GM12891 (cell line): ENCODE data around the gene DIP2C.

Experiments used
- DNase-seq: peaks from one replicate; pipeline ENCODE4 v3.0.0; 2011; ENCODE audit warnings: low spot score; ENCODE audit not compliant: insufficient read length
- FAIRE-seq: peaks from 2 replicates; lab custom pipeline; 2011; peaks lifted over from hg19 to GRCh38; lab: Jason Lieb, UNC
- PAX5 ChIP-seq: IDR thresholded peaks from 2 replicates; pipeline ENCODE4 v1.6.1; 2011; ENCODE audit warnings: low read length, moderate library complexity, mild to moderate bottlenecking; ENCODE audit not compliant: insufficient read depth, severe bottlenecking
- POLR2A ChIP-seq: IDR thresholded peaks from 2 replicates; pipeline ENCODE4 v1.6.1; 2011; ENCODE audit warnings: low read depth, low read length, control low read depth
- POLR2AphosphoS5 ChIP-seq: IDR thresholded peaks from 2 replicates; pipeline ENCODE4 v1.6.1; 2011; ENCODE audit warnings: low read depth, low read length, control low read depth
- POU2F2 ChIP-seq: IDR thresholded peaks from 2 replicates; pipeline ENCODE4 v1.6.1; 2011; ENCODE audit warnings: low read depth, mild to moderate bottlenecking, control low read depth, low read length, moderate library complexity
- SPI1 ChIP-seq: IDR thresholded peaks from 2 replicates; pipeline ENCODE4 v1.6.1; 2011; ENCODE audit warnings: low read depth, low read length, control low read depth
- TAF1 ChIP-seq: IDR thresholded peaks from 2 replicates; pipeline ENCODE4 v1.6.1; 2011; ENCODE audit warnings: low read depth, low read length, control low read depth

DIP2C gene

GRCh38 chr10:688312-689120 lies 952 bp downstream of the DIP2C start:
- DNase-seq = no peak
- TF ChIP-seq PAX5 = no peak
- no peak for TF ChIP-seq POLR2AphosphoS5
- no peak for TF ChIP-seq POLR2A
- TF ChIP-seq TAF1 = no peak
- no peak for TF ChIP-seq POU2F2
- TF ChIP-seq SPI1 = no peak
- FAIRE-seq = no peak

GRCh38 chr10:687583-688311 lies 1.7 kb downstream of the DIP2C start:
- DNase-seq (no peak), FAIRE-seq (no peak)
- TF ChIP-seq PAX5 = no peak
- TF ChIP-seq POLR2A = no peak
- no peak for TF ChIP-seq POU2F2
- TF ChIP-seq POLR2AphosphoS5 = no peak
- no peak for TF ChIP-seq TAF1
- TF ChIP-seq SPI1 = no peak

- DNase-seq (no peak), FAIRE-seq (no peak)
- TF ChIP-seq POLR2A (no peak), PAX5 (no peak), POLR2AphosphoS5 (no peak), TAF1 (no peak), POU2F2 (no peak), SPI1 (no peak)
Observed at GRCh38 chr10:686155-686931, 3.1 kb downstream of the DIP2C start.

GRCh38 chr10:685613-686012 lies 3.9 kb downstream of the DIP2C start:
- no peak for TF ChIP-seq POU2F2
- no peak for TF ChIP-seq TAF1
- no peak for TF ChIP-seq POLR2A
- TF ChIP-seq POLR2AphosphoS5 = no peak
- TF ChIP-seq SPI1 = no peak
- TF ChIP-seq PAX5 = no peak
- FAIRE-seq = no peak
- no peak for DNase-seq

- FAIRE-seq (no peak), DNase-seq (no peak)
- TF ChIP-seq TAF1 (no peak), POU2F2 (no peak), SPI1 (no peak), POLR2A (no peak), POLR2AphosphoS5 (no peak), PAX5 (no peak)
Observed at GRCh38 chr10:683448-684071, 5.9 kb downstream of the DIP2C start.

- FAIRE-seq (no peak), DNase-seq (no peak)
- no peak for TF ChIP-seq SPI1
- TF ChIP-seq PAX5 = no peak
- no peak for TF ChIP-seq POLR2A
- no peak for TF ChIP-seq POLR2AphosphoS5
- TF ChIP-seq TAF1 = no peak
- TF ChIP-seq POU2F2 = no peak
Observed at GRCh38 chr10:682931-683447, 6.5 kb downstream of the DIP2C start.

GRCh38 chr10:681670-682318 lies 7.7 kb downstream of the DIP2C start:
- DNase-seq = no peak
- FAIRE-seq = no peak
- no peak for TF ChIP-seq PAX5

GRCh38 chr10:680745-681144 lies 8.7 kb downstream of the DIP2C start:
- DNase-seq (no peak), FAIRE-seq (no peak)
- no peak for TF ChIP-seq SPI1
- no peak for TF ChIP-seq POLR2A
- TF ChIP-seq TAF1 = no peak
- no peak for TF ChIP-seq PAX5
- no peak for TF ChIP-seq POLR2AphosphoS5
- TF ChIP-seq POU2F2 = no peak

- DNase-seq = no peak
- no peak for FAIRE-seq
Observed at GRCh38 chr10:680146-680545, 9.3 kb downstream of the DIP2C start.

More at GRCh38 chr10:680146-680545, 9.3 kb downstream of the DIP2C start:
- no peak for TF ChIP-seq SPI1
- TF ChIP-seq POU2F2 = no peak
- no peak for TF ChIP-seq POLR2A
- no peak for TF ChIP-seq PAX5
- no peak for TF ChIP-seq POLR2AphosphoS5
- TF ChIP-seq TAF1 = no peak
